ENCODE results near the gene LLGL1.
"Not testable (repeated sequence)": the region's sequence is repeated elsewhere in the genome, so short reads cannot be mapped to it uniquely, and the experiment has no call there.

LLGL1 gene

DNA sequence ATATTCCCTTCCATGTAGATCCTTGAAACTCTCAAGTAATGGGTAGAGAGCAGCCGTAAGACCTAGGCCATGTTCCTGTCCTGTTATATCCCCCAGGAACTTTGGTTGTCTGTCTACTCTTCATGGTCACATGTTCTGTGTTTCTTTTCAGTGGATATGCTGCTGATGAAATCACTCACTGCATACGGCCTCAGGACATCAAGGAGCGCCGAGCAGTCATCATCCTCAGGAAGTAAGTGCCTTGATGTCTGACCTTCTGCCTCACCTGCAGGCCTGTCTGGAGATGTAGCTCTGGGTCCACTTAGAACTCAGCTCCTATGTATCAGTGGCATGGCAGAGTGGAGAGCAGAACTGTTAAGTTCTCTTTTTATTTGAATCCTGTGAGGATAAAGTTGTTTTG, 30.6 kb upstream of the LLGL1 start:
- DNase-seq = no peak

GRCh38 chr17:18195246-18195645, 30.2 kb upstream of the LLGL1 start:
- DNase-seq = no peak

- DNase-seq = no peak
These were observed 27.8 kb upstream of the LLGL1 start for GRCh38 chr17:18197535-18198194.

GRCh38 chr17:18198530-18198929, 26.9 kb upstream of the LLGL1 start:
- no peak for DNase-seq

DNA sequence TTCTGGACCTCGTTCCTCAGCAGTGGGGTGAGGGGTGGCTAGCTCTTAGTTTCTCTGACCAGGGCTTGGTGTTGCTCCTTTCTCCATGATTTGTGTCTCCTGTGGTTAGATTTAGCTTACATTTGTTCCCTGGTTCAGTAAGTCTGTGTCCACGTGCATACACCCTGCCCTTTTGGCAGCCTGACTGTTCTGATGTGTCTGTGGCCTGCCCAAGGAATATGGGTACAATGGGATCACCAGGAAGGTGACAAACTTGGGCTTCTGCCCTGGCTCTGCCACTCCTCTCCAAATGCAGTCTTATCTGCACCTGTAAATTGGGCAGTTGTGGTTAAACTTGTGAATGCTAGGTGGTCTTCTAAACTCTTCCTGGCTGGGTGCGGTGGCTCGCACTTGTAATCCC, 24.3 kb upstream of the LLGL1 start:
- no peak for DNase-seq

GRCh38 chr17:18203308-18203707, 22.1 kb upstream of the LLGL1 start:
- no peak for DNase-seq

- DNase-seq = no peak
These were observed 19.6 kb upstream of the LLGL1 start for GRCh38 chr17:18205861-18206260.

DNA sequence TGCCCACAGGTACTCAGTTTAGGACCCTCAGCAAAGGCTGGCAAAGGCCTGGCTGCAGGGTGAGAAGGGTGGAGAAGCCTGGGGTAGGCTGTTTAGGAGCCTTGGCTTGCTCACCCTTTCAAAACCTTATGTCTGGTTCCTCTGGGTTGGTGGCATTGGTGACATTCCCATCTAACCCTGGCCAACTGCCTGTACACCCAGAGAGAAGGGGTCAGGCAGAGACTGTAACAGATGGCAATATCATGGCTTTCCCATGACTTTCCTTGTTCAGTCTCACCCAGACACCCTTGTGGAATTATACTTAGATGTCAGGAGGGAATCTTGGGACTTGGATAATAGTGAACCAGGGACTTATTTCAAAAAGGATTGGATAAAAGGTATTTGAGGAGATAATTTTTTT, 18.5 kb upstream of the LLGL1 start:
- DNase-seq = no peak

- no peak for DNase-seq
These were observed 17.3 kb upstream of the LLGL1 start for GRCh38 chr17:18208092-18208491.

DNA sequence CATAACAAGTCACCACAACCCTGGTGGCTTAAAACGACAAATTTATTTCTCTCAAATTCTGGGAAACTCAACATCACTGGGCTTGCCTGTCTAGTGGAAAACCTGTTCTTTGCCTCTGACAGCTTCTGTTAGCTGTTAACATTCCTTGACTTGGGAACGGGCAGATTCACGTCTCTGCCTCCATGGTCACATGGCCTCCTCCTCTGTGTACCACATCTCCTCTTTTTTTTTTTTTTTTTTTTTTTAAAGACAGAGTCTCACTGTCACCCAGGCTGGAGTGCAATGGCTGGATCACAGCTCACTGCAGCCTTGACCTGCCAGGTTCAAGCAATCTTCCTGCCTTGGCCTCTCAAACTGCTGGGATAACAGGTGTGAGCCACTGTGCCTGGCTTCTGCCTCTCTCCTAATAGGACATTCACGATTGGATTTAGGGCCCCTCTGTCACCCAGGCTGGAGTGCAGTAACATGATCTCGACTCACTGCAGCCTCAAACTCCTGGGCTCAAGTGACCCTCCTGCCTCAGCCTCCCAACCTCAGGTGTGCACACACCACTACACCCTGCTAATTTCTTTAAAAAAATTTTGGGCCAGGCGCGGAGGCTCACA, 11.7 kb upstream of the LLGL1 start:
- no peak for DNase-seq

DNA sequence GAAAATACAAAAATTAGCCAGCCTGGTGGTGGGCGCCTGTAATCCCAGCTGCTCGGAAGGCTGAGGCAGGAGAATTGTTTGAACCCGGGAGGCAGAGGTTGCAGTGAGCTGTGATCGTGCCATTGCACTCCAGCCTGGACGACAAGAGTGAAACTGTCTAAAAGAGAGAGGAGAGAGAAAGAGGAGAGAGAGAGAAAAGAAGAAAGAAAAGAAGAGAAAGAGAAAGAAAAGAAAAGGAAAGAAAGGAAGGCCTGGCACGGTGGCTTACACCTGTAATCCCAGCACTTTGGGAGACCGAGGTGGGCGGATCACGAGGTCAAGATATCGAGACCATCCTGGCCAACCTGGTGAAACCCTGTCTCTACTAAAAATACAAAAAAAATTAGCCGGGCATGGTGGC, 8.5 kb upstream of the LLGL1 start:
- not testable (repeated sequence) for DNase-seq

DNA sequence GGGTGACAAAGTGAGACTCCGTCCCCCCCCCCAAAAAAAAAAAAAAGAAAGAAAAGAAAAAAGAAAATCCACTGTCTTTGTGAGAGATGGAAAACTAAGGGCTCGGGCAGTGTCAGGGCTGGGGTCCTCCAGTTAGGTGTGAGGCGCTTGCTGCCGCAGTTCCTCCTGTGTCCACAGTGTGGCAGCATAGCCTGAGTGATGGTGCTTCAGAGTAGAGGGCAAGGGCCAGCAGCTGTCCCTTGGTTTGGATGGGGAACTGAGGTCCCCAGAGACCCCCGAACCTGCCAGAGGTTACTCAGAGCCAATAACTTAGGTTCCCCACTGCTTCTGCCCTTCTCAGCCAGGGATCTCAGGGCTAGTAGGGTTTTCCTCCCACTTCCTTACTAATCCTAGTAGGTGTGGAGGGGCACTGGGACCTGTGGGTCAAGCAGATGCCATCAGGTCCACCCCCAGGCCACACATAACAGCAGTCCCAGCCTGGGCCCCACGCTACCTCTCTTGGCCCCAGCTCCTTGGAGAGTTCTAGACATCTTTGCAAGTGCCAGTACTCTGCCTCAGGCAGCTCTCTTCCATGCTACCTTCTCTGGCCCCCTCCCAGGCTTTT, 7.9 kb upstream of the LLGL1 start:
- DNase-seq = peak; percentile 40 to 56 (median 48)

DNA sequence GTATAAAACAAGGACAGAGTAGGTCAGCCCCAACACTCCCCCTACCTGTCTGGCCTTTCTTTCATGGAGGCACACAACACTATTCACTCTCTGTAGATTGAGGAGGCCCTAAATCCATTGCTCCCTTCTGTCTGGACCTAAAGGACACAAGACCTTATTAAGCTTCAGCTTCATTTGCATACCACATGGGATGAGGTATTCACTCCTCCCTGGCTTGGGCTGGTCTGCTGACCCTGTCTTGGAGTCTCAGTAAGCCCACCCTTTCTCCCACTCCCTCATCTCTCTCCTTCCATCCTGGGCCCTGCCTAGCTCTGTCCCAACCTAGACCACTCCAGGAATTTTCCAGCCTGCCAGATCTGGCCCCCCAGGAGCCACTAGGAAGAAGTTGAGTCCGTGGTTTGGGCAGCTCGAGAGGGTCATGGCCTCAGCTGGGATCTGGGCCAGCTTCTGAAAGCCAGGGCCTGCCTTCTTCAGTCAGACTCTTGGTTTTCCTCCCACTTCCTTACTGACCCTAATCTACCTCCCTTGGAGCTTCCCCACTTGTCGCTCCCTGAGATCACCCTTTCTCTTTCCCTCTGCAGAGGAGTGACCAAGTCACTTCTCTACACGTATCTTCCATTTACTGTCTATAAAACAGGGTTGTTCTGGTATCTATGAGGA, 6.5 kb upstream of the LLGL1 start:
- no peak for DNase-seq

DNA sequence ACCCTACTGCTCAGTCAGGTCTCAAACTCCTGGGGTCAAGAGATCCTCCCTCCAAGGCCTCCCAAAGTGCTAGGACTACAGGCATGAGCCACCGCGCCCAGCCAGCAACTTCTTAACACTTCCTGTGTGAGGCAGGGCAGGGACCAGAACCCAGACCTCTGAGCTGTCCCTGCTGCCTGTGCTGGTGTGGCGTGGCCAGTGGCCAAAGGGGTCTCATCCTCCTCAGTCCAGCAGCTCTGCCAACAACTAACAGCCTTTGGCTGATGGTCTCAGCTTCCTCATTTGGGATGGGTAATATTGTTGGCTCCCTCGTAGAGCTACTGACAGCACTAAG, 1.4 kb upstream of the LLGL1 start:
- no peak for DNase-seq

DNA sequence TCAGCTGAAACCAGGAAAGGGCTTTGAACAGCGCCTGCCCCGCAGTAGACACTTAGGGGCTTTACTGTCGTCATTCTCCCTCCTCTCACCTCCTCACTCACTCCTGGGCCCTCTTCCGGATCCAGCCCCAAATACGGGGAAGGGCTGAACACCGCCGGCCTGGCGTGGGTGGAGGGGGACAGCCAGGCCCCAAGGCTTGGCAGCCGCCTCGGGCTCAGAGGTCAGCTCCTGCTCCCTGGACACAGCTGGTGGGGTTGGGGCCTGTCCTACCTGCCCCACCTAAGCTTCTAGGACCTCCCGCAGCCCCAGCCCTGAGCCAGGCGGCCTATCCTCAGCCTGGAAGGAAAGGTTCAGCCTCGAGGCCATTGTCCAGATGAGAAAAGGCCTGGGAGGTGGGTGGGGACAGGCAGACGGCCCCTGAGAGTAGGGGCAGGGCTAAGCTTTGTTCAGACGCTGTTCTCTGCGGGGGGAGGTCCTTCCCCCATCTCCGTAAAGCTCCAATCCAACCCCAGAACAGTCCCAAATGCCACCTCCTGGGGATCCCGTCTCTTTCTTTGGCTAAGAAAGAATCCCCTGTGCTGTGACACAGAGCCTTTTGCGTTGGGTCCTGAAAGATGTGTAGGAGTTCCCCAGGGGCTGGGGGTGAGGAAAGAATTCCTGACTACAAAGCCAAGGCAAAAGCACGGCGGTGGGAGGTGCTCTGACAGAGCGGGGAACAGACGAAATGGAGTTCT, 881 bp upstream of the LLGL1 start:
- DNase-seq = no peak

GRCh38 chr17:18225642-18226283, 328 bp downstream of the LLGL1 start:
- DNase-seq = peak in 1 of 4 experiments; percentile 51

DNA sequence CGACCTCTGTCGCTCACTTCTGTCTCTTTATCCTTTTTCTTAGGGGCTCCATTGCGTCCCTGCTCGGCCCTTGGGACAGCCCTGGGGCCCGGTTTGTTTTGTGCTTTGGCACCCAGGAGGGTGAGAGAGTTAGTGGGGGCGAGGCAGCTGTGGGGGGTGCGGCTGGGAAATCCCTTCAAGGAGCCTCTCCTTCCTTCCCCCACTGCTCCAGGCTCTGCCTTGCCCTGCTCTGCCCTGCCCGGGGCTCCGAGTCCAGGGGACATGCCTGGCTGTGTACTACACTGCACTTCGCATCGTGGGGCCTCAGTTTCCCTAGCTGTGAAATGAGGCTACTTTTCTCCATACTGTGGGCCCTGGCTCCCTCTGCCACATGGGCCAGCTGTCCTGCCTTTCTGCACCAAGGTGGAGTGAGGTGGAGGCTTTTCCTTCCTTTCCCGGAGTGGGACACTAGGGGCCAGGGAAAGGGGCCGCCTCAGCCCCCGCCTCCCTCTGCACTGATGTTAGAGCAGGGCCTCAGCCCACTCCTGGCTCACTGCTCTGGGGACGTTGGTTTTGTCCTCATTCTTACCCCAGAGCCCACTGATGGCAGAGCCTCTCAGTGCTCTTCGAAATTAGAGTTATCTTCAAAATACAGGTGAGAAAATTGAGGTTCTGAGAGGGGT, 980 bp downstream of the LLGL1 start:
- no peak for DNase-seq

DNA sequence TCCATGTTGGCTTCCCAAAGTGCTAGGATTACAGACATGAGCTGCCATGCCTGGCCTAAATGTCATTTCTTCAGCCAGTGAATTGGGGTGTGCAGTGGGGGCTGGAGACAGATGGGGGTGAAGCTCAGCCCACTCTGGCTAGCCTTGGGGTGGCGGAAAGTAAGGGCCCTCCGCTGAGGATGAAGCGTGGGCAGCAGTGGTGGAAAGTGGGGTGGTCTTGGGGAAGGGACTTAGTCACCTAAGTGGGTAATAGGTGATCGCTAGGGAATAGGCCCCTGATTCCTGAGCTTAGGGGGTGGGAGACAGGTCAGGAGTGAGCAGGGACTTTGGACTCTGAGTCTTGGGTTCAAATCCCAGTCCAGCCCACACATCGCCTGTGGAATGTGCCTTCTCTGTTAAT, 2.2 kb downstream of the LLGL1 start:
- DNase-seq = no peak

DNA sequence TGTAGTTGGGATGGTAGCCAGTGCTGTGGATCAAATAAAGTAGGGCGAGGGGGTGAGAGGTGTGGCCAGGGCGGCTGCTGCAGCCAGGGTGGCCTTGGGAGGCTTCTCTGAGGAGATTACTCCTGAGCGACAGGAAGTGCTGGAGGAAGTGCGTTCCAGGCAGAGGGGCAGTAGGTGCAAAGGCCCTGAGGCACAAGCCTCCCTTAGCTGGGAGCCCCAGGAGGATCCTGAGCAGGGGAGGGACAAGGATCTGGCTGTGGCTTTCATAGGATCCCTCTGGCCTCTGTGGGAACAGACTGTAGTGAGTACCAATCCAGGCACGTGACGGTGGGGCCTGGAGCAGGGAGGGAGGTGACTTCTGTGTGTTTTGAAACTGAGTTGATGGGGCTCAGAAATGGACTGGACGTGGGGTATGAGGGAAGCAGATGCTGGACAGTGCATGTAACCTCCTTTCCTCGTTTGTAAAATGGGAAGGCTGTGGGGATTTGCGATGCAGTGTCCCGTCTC, 2.8 kb downstream of the LLGL1 start:
- DNase-seq = no peak

DNA sequence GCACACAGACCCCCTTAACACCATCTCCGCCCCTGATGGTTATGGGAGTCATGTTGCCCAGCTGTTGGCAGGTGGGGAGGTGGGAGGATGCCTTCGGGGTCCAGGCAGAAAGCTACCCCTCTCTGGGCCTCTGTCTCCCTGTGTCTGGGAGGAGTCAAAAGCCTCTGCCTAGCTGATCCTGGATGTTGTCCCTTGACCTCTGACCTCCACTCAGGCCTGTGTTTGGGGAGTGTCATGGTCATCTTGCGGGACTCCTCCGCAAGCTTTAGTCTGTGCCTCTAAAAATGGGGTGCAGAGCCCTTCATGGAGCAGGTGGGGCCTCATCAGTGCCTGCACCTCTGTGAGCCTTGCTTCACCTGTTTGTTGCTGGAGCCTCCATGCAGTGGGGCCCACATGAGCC, 3.8 kb downstream of the LLGL1 start:
- no peak for DNase-seq

GRCh38 chr17:18229771-18230170, 4.3 kb downstream of the LLGL1 start:
- DNase-seq = no peak

Data from activated CD4-positive, CD25-positive, alpha-beta regulatory T cell (primary cell).